ENCODE measurements around the gene CRTAC1. TPM values are rescaled to one million over a fixed set of nuclear protein-coding genes. Genes with fewer than 3 reads are reported as not detected.

The CRTAC1 gene
- total RNA-seq, 4 donors from 2014 or later = 1.4 to 3.5 (median 2.3) TPM

- intact Hi-C loops (cut with DNase I; ENCODE audit: low total_unique reads) = loop anchor here (5.0 to 10.0 kb wide), 2 partner anchors 127 to 404 kb away; no protein-coding TSS in a partner anchor
- H3K4me3 ChIP-seq (ENCODE audit: low read depth, poor library complexity, severe bottlenecking) = no peak overlapping the region
- TF ChIP-seq POLR2A (IDR thresholded peaks at IDR 0.05) = no peak
- TF ChIP-seq CTCF (IDR thresholded peaks at IDR 0.05) = no peak
- DNase-seq (ENCODE audit: low spot score in 2 of 2) = no peak
- WGBS, 2 donors = 58 to 62% methylated on average over 4 of the region's 4 CpGs
Observed at GRCh38 chr10:97910661-97911060, 119.8 kb downstream of the CRTAC1 start.

- H3K4me3 ChIP-seq (ENCODE audit: low read depth, poor library complexity, severe bottlenecking) = no peak overlapping the region
- 77 to 92% methylated on average over 12 of the region's 12 CpGs for WGBS, 2 donors
- TF ChIP-seq POLR2A (IDR thresholded peaks at IDR 0.05) = no peak
- TF ChIP-seq CTCF (IDR thresholded peaks at IDR 0.05) = no peak
- intact Hi-C loops (cut with DNase I; ENCODE audit: low total_unique reads) = no loop called here
- no peak for DNase-seq (ENCODE audit: low spot score in 2 of 2)
Observed at GRCh38 chr10:97907830-97908229, 122.6 kb downstream of the CRTAC1 start.

- DNase-seq (ENCODE audit: low spot score in 2 of 2) = no peak
- TF ChIP-seq CTCF (IDR thresholded peaks at IDR 0.05) (no peak), POLR2A (IDR thresholded peaks at IDR 0.05) (no peak)
- H3K4me3 ChIP-seq (ENCODE audit: low read depth, poor library complexity, severe bottlenecking) = no peak overlapping the region
- WGBS, 2 donors = 86 to 90% methylated on average over 5 to 6 of the region's 6 CpGs
- intact Hi-C loops (cut with DNase I; ENCODE audit: low total_unique reads) = no loop called here
Observed at GRCh38 chr10:97907211-97907610, 123.2 kb downstream of the CRTAC1 start.

GRCh38 chr10:97905276-97905675 lies 125.1 kb downstream of the CRTAC1 start:
- no peak overlapping the region for H3K4me3 ChIP-seq (ENCODE audit: low read depth, poor library complexity, severe bottlenecking)
- no peak for DNase-seq (ENCODE audit: low spot score in 2 of 2)
- intact Hi-C loops (cut with DNase I; ENCODE audit: low total_unique reads) = no loop called here
- 87% methylated on average over 8 of the region's 8 CpGs for WGBS, 2 donors
- TF ChIP-seq CTCF (IDR thresholded peaks at IDR 0.05) (no peak), POLR2A (IDR thresholded peaks at IDR 0.05) (no peak)

- no peak for DNase-seq (ENCODE audit: low spot score in 2 of 2)
- no peak overlapping the region for H3K4me3 ChIP-seq (ENCODE audit: low read depth, poor library complexity, severe bottlenecking)
- TF ChIP-seq POLR2A (IDR thresholded peaks at IDR 0.05) = no peak
- TF ChIP-seq CTCF (IDR thresholded peaks at IDR 0.05) = no peak
- intact Hi-C loops (cut with DNase I; ENCODE audit: low total_unique reads) = no loop called here
- 90 to 91% methylated on average over 11 of the region's 11 CpGs for WGBS, 2 donors
Observed at GRCh38 chr10:97904576-97904975, 125.8 kb downstream of the CRTAC1 start.

- intact Hi-C loops (cut with DNase I; ENCODE audit: low total_unique reads) = no loop called here
- TF ChIP-seq CTCF (IDR thresholded peaks at IDR 0.05) (no peak), POLR2A (IDR thresholded peaks at IDR 0.05) (no peak)
- no peak overlapping the region for H3K4me3 ChIP-seq (ENCODE audit: low read depth, poor library complexity, severe bottlenecking)
- DNase-seq (ENCODE audit: low spot score in 2 of 2) = no peak
- WGBS, 2 donors = 77 to 88% methylated on average over 5 of the region's 5 CpGs
Observed at GRCh38 chr10:97904018-97904381, 126.4 kb downstream of the CRTAC1 start.

All from lower leg skin (tissue), 4 donors.